GM12878 (cell line): Measurements from ENCODE around the gene HTRA2. TPM values are rescaled to one million over a fixed set of nuclear protein-coding genes. Genes with fewer than 3 reads are reported as not detected.

ENCODE experiments used
- BACH1 ChIP-seq: fragments of 450-650 bp; IDR thresholded peaks from 2 replicates; pipeline ENCODE4 v1.6.1; 2017; ENCODE audit warnings: mild to moderate bottlenecking, borderline replicate concordance
- BMI1 ChIP-seq: fragments of 450-650 bp; IDR thresholded peaks from 2 replicates; pipeline ENCODE4 v1.6.1; 2016; ENCODE audit warnings: mild to moderate bottlenecking, moderate library complexity, borderline replicate concordance
- BRCA1 ChIP-seq: IDR thresholded peaks from 2 replicates; pipeline ENCODE4 v1.6.1; 2011; ENCODE audit warnings: low read depth, low read length, improper control_type of control experiment
- ETV6 ChIP-seq, 2 experiments: fragments of 450-650 bp in 1 of 2; IDR thresholded peaks in 1 of 2; conservative IDR thresholded peaks in 1 of 2; 2 replicates each; pipeline ENCODE4 v1.6.1; 2014; ENCODE audit warnings: antibody characterized with exemption in 1 of 2, borderline replicate concordance in 1 of 2, low read depth in 1 of 2, mild to moderate bottlenecking in 1 of 2, moderate library complexity in 1 of 2
- FOS ChIP-seq: IDR thresholded peaks from 3 replicates; pipeline ENCODE4 v1.6.1; 2011; ENCODE audit warnings: borderline replicate concordance; ENCODE audit not compliant: insufficient read length; ENCODE audit errors: extremely low read depth
- IRF4 ChIP-seq: IDR thresholded peaks from 2 replicates; pipeline ENCODE4 v1.6.1; 2011; ENCODE audit warnings: low read depth, low read length
- MAX ChIP-seq: IDR thresholded peaks from 2 replicates; pipeline ENCODE4 v1.6.1; 2012; ENCODE audit warnings: low read depth, low read length, improper control_type of control experiment
- MTA2 ChIP-seq: fragments of 450-650 bp; IDR thresholded peaks from 2 replicates; pipeline ENCODE4 v1.6.1; 2016; ENCODE audit warnings: low read depth, mild to moderate bottlenecking, moderate library complexity
- SMARCA5 ChIP-seq: fragments of 450-650 bp; IDR thresholded peaks from 2 replicates; pipeline ENCODE4 v1.6.1; 2017; ENCODE audit warnings: mild to moderate bottlenecking
- SP1 ChIP-seq: IDR thresholded peaks from one replicate; pipeline ENCODE4 v1.6.1; 2011; ENCODE audit warnings: low read depth, low read length
- TBL1XR1 ChIP-seq: IDR thresholded peaks from 2 replicates; pipeline ENCODE4 v1.6.1; 2012; ENCODE audit warnings: low read depth, low read length, improper control_type of control experiment
- ZBTB4 ChIP-seq: fragments of 450-650 bp; formaldehyde crosslinking; IDR thresholded peaks from 2 replicates; pipeline ENCODE4 v1.4.0; 2022; ENCODE audit warnings: mild to moderate bottlenecking, moderate library complexity
- ZNF207 ChIP-seq: fragments of 450-650 bp; IDR thresholded peaks from 2 replicates; pipeline ENCODE4 v1.6.1; 2014; ENCODE audit warnings: antibody characterized with exemption, mild to moderate bottlenecking, borderline replicate concordance
- ZNF592 ChIP-seq: fragments of 450-650 bp; IDR thresholded peaks from 2 replicates; pipeline ENCODE4 v1.6.1; 2017; ENCODE audit warnings: mild to moderate bottlenecking, moderate library complexity
- ZNF687 ChIP-seq: fragments of 450-650 bp; IDR thresholded peaks from 2 replicates; pipeline ENCODE4 v1.6.1; 2017; ENCODE audit warnings: mild to moderate bottlenecking, moderate library complexity
- polyA plus RNA-seq, 11 experiments: library from polyadenylated mRNA; depleted of rRNA in 4 of 11; unstranded in 6 of 11; stranded (reverse) in 5 of 11; fragments of >200 nt; fragmentation: Nextera tagmentation in 4 of 11; fragmentation: Illumina TruSeq in 1 of 11; extraction: Ambion mirVana in 4 of 11; extraction: Trizol in 1 of 11; gene quantifications; 1 replicate in 1 of 11; 2 replicates in 10 of 11; pipeline versions ENCODE4 v1.2.1 to v1.2.3, GENCODE V29; 2011 to 2016; ENCODE audit warnings: inconsistent platforms in 2 of 11, missing spikeins in 2 of 11, low read depth in 1 of 11
- total RNA-seq, 4 experiments: library from RNA; depleted of rRNA in 3 of 4; stranded (reverse); fragments of >200 nt in 3 of 4; fragmentation: Illumina TruSeq in 1 of 4; extraction: Trizol in 1 of 4; gene quantifications; 2 replicates each; pipeline versions ENCODE4 v1.2.1 to v1.2.3, GENCODE V29; 2013 to 2021

HTRA2 gene
- total and polyA plus RNA-seq, 10 of the 15 experiments (the other 5 are each of a cell fraction or from before 2014, with no cell fraction given): 42.3 to 73.9 (median 54.6) TPM

GRCh38 chr2:74571058-74571457 is 41.3 kb downstream of the HTRA2 start (continued):
- TF ChIP-seq ZNF592: no peak
- TF ChIP-seq MAX: no peak
- peak; percentile 66 for TF ChIP-seq SP1
- 0 out of 2 replicates have a peak, but pooled peaks have one; percentile 44 for TF ChIP-seq TBL1XR1
- peak; percentile 95 for TF ChIP-seq MTA2
- peak; percentile 99 for TF ChIP-seq IRF4
- TF ChIP-seq ZBTB4 (CRISPR knock-in tag): no peak
- no peak for TF ChIP-seq FOS
- no peak for TF ChIP-seq SMARCA5
- TF ChIP-seq ETV6 (conservative IDR thresholded peaks at IDR 0.05 in 1 of 2, IDR thresholded peaks at IDR 0.05 in 1 of 2; ENCODE audit: borderline replicate concordance in 1 of 2, low read depth in 1 of 2): peak in 1 of 2 experiments; percentile 95; a peak in 2 of 4 replicates
- TF ChIP-seq BACH1: peak; percentile 90; the same call in 1 of the 2 replicates
- peak; percentile 69; the same call in 1 of the 2 replicates for TF ChIP-seq BMI1
- no peak for TF ChIP-seq BRCA1
- TF ChIP-seq ZNF687: peak; percentile 80
- TF ChIP-seq ZNF207: no peak
